Prostate gland (tissue), 2 donors: ENCODE results near the gene LRRN2.

ENCODE experiments used
- CTCF ChIP-seq, 4 experiments: fragments of 200-600 bp in 2 of 4; fragments of 450-650 bp in 2 of 4; sonication (generic) in 2 of 4; IDR thresholded peaks; 1 replicate in 3 of 4; 2 replicates in 1 of 4; pipeline ENCODE4 v1.5.1; 2016 to 2019; ENCODE audit warnings: antibody characterized with exemption in 4 of 4, mild to moderate bottlenecking in 2 of 4, moderate library complexity in 2 of 4
- POLR2AphosphoS5 ChIP-seq: sonication (generic); formaldehyde crosslinking; IDR thresholded peaks from one replicate; pipeline ENCODE4 v1.6.1; 2017; ENCODE audit warnings: antibody characterized with exemption

- no peak for TF ChIP-seq CTCF (IDR thresholded peaks at IDR 0.05)
- TF ChIP-seq POLR2AphosphoS5 = no peak
Observed at GRCh38 chr1:204660509-204660908, 25.0 kb downstream of the LRRN2 start.
